Endothelial cell of umbilical vein (primary cell): ENCODE data around the gene ACBD3. TPM values are rescaled to one million over a fixed set of nuclear protein-coding genes. Genes with fewer than 3 reads are reported as not detected.

ENCODE experiments used
- BruUV-seq: library from RNA; stranded (reverse); fragments of 400-500 nt; replicated peaks from 2 replicates; lab custom pipeline; 2021; lab: Mats Ljungman, UMichigan
- CTCF ChIA-PET: fragments of 300-600, 350-600 bp; sonication (Branson Sonifier 250); formaldehyde crosslinking; loops from one replicate; lab custom pipeline; 2021; ENCODE audit warnings: antibody characterized with exemption, inconsistent platforms; lab: Charles Lee
- POLR2A ChIA-PET: fragments of 300-600, 350-600 bp; sonication (Branson Sonifier 250); formaldehyde crosslinking; loops from one replicate; lab custom pipeline; 2021; ENCODE audit warnings: antibody characterized with exemption, inconsistent platforms; lab: Charles Lee
- DNase-seq: peaks from one replicate; pipeline ENCODE4 v3.0.0-alpha.2; 2011; ENCODE audit warnings: low read depth, low spot score
- FAIRE-seq: peaks from 2 replicates; lab custom pipeline; 2011; peaks lifted over from hg19 to GRCh38; lab: Jason Lieb, UNC
- H2AFZ ChIP-seq: 2 replicates; pipeline ENCODE4 v1.6.0; 2012; ENCODE audit warnings: low read depth, low read length, control low read depth, inconsistent platforms
- H3K27ac ChIP-seq: 2 replicates; pipeline ENCODE4 v1.5.1; 2011; ENCODE audit warnings: low read depth, mild to moderate bottlenecking, control low read depth, low read length, moderate library complexity; ENCODE audit not compliant: insufficient read depth
- H3K27me3 ChIP-seq, 2 experiments: 2 replicates each; pipeline versions ENCODE4 v1.6.0 to v1.6.1; 2011; ENCODE audit warnings: low read length in 2 of 2, mixed read lengths in 1 of 2; ENCODE audit not compliant: control insufficient read depth in 2 of 2, insufficient read depth in 2 of 2
- H3K36me3 ChIP-seq, 2 experiments: 2 replicates in 1 of 2; 3 replicates in 1 of 2; pipeline ENCODE4 v1.5.1; 2011; ENCODE audit warnings: low read length in 2 of 2, mild to moderate bottlenecking in 1 of 2, moderate library complexity in 1 of 2; ENCODE audit not compliant: control insufficient read depth in 2 of 2, insufficient read depth in 2 of 2; ENCODE audit errors: extremely low read depth in 1 of 2
- H3K4me1 ChIP-seq: 3 replicates; pipeline ENCODE4 v1.5.1; 2011; ENCODE audit warnings: mild to moderate bottlenecking, low read length; ENCODE audit not compliant: control insufficient read depth, insufficient read depth; ENCODE audit errors: extremely low read depth
- H3K4me2 ChIP-seq: 2 replicates; pipeline ENCODE4 v1.6.1; 2011; ENCODE audit warnings: low read length, control low read depth, mixed read lengths; ENCODE audit not compliant: insufficient read depth
- H3K4me3 ChIP-seq, 3 experiments: fragments of 200-600 bp in 1 of 3; sonication (generic), shearing (Covaris generic) in 1 of 3; replicated peaks in 1 of 3; 2 replicates each; pipeline ENCODE4 v1.5.1; 2011 to 2016; ENCODE audit warnings: control low read depth in 3 of 3, low read length in 3 of 3, mild to moderate bottlenecking in 2 of 3, inconsistent platforms in 1 of 3, low read depth in 1 of 3, moderate library complexity in 1 of 3; ENCODE audit not compliant: insufficient read depth in 1 of 3
- H3K79me2 ChIP-seq: 2 replicates; pipeline ENCODE4 v1.6.0; 2012; ENCODE audit warnings: low read length, inconsistent platforms; ENCODE audit not compliant: control insufficient read depth, insufficient read depth
- H3K9ac ChIP-seq: replicated peaks from 2 replicates; pipeline ENCODE3; 2011; ENCODE audit warnings: low read length, control low read depth; ENCODE audit not compliant: insufficient read depth; ENCODE audit errors: extremely low read depth
- H3K9me1 ChIP-seq: replicated peaks from 3 replicates; pipeline ENCODE4 v1.6.0; 2011; ENCODE audit warnings: mild to moderate bottlenecking, low read length; ENCODE audit not compliant: control insufficient read depth, insufficient read depth; ENCODE audit errors: extremely low read depth
- H3K9me3 ChIP-seq: replicated peaks from 2 replicates; pipeline ENCODE4 v1.5.1; 2012; ENCODE audit warnings: low read length, inconsistent platforms; ENCODE audit not compliant: control insufficient read depth, insufficient read depth
- H4K20me1 ChIP-seq: replicated peaks from 2 replicates; pipeline ENCODE3; 2011; ENCODE audit warnings: mild to moderate bottlenecking, low read length; ENCODE audit not compliant: control insufficient read depth, insufficient read depth; ENCODE audit errors: extremely low read depth
- EZH2 ChIP-seq: IDR thresholded peaks from 2 replicates; pipeline ENCODE4 v1.6.1; 2012; ENCODE audit warnings: borderline replicate concordance, low read depth, mild to moderate bottlenecking, moderate library complexity, low read length, inconsistent platforms; ENCODE audit not compliant: severe bottlenecking
- FOS ChIP-seq: IDR thresholded peaks from 2 replicates; pipeline ENCODE4 v1.6.1; 2011; ENCODE audit warnings: mild to moderate bottlenecking, low read length, moderate library complexity, borderline replicate concordance; ENCODE audit not compliant: insufficient read depth
- GATA2 ChIP-seq: IDR thresholded peaks from 2 replicates; pipeline ENCODE4 v1.7.0; 2011; ENCODE audit warnings: low read depth, mild to moderate bottlenecking, moderate library complexity, mixed read lengths, low read length; ENCODE audit not compliant: insufficient read length, insufficient read depth
- JUN ChIP-seq: IDR thresholded peaks from 2 replicates; pipeline ENCODE4 v1.6.1; 2011; ENCODE audit warnings: borderline replicate concordance, low read depth; ENCODE audit not compliant: insufficient read length, insufficient read depth
- MAX ChIP-seq: IDR thresholded peaks from 2 replicates; pipeline ENCODE4 v1.6.1; 2011; ENCODE audit not compliant: insufficient read depth, insufficient read length
- MYC ChIP-seq: IDR thresholded peaks from one replicate; pipeline ENCODE4 v1.6.1; 2011; ENCODE audit warnings: mild to moderate bottlenecking, low read depth, low read length
- POLR2A ChIP-seq: IDR thresholded peaks from 2 replicates; pipeline ENCODE4 v1.6.1; 2012; ENCODE audit warnings: low read depth, mild to moderate bottlenecking, control low read depth, low read length
- POLR2AphosphoS5 ChIP-seq: IDR thresholded peaks from 2 replicates; pipeline ENCODE4 v1.6.1; 2012; ENCODE audit warnings: low read depth, mild to moderate bottlenecking, control low read depth, low read length, moderate library complexity; ENCODE audit not compliant: insufficient read depth
- dilution Hi-C: fragments of 300-500 bp; cut with MboI; formaldehyde crosslinking; loops from one replicate; pipeline ENCODE4 v1.15.0; 2019; ENCODE audit warnings: low sequenced_read_pairs; ENCODE audit not compliant: extremely low pct_ligation_motif_present
- intact Hi-C: fragments of 100-400 bp; cut with micrococcal nuclease; formaldehyde crosslinking; loops from one replicate; pipeline ENCODE4 v1.10.0; 2022
- polyA plus RNA-seq, 4 experiments: library from polyadenylated mRNA; depleted of rRNA in 3 of 4; stranded (reverse) in 3 of 4; unstranded in 1 of 4; fragments of >200 nt; gene quantifications; 2 replicates each; pipeline versions ENCODE4 v1.2.1 to v1.2.3, GENCODE V29; 2011 to 2012; ENCODE audit warnings: missing spikeins in 1 of 4
- total RNA-seq: library from RNA; stranded (reverse); gene quantifications from 2 replicates; pipeline ENCODE4 v1.2.3, GENCODE V29; 2021
- TF ChIP-seq, protein P1 (sequence below), 2 donors: IDR thresholded peaks; 1 replicate in 1 of 2; 2 replicates in 1 of 2; pipeline ENCODE4 v1.5.1; 2011; ENCODE audit warnings: low read length in 2 of 2, mild to moderate bottlenecking in 2 of 2, moderate library complexity in 2 of 2, control low read depth in 1 of 2, inconsistent platforms in 1 of 2, low read depth in 1 of 2; ENCODE audit not compliant: insufficient read depth in 1 of 2; ENCODE audit errors: extremely low read depth in 1 of 2

The ACBD3 gene
- total and polyA plus RNA-seq, 2 donors (not counting 3 experiments of a cell fraction or from before 2014, with no cell fraction given): 12.3 to 36.4 TPM

DNA sequence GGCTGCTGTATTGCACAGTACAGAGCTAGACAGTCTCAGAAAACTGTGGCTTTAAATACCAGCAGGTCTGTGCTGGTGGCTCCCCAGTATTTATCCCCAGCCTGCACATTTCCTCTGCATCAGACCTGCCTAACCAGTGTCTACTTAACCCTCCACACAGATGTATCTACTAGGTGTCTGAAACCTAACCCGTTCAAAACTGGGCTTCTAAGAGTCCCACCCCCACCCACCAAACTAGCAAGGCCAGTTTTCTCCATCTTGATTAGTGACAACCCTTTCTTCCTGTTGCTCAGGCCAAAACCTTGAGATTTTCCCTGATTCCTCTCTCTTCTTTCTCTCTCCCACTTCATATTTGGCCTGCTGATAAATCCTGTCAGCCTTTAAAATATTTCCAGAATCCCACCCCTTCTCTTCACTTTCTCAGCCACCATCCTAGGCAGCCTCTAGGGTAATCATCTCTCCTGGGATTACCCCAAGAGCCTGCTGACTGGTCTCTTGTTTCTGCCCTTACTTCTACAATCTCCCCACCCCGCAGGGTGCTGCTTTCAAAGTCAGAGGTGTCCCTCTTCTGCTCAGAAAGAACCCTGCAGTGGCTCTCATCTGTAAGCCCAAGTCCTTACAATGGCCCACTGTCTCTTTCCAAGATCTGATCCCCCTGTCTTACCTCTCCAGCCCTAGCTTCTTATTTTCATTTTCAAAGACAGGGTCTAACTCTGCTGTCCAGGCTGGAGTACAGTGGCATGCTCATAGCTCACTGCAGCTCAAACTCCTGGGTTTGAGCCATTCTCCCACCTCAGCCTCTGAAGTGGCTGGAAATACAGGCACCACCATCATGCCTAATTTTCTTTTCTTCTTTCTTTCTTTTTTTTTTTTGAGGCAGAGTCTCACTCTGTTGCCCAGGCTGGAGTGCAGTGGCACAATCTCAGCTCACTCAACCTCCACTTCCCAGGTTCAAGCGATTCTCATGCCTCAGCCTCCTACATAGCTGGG, 78.8 kb downstream of the ACBD3 start:
- no peak overlapping the region for H2AFZ ChIP-seq

More for the DNA sequence above, 78.8 kb downstream of the ACBD3 start:
- no peaks in the 10 kb centered on the region for H3K79me2 ChIP-seq
- intact Hi-C loops (no loop called here), dilution Hi-C loops (no loop called here)
- TF ChIP-seq EZH2 (no peak), POLR2A (no peak), POLR2AphosphoS5 (no peak), MYC (no peak), GATA2 (no peak), JUN (no peak), MAX (no peak), FOS (no peak)
- TF ChIP-seq, protein P1, sequence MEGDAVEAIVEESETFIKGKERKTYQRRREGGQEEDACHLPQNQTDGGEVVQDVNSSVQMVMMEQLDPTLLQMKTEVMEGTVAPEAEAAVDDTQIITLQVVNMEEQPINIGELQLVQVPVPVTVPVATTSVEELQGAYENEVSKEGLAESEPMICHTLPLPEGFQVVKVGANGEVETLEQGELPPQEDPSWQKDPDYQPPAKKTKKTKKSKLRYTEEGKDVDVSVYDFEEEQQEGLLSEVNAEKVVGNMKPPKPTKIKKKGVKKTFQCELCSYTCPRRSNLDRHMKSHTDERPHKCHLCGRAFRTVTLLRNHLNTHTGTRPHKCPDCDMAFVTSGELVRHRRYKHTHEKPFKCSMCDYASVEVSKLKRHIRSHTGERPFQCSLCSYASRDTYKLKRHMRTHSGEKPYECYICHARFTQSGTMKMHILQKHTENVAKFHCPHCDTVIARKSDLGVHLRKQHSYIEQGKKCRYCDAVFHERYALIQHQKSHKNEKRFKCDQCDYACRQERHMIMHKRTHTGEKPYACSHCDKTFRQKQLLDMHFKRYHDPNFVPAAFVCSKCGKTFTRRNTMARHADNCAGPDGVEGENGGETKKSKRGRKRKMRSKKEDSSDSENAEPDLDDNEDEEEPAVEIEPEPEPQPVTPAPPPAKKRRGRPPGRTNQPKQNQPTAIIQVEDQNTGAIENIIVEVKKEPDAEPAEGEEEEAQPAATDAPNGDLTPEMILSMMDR (IDR thresholded peaks at IDR 0.05; ENCODE audit: extremely low read depth in 1 of 2, insufficient read depth in 1 of 2, low read depth in 1 of 2, low read length in 2 of 2): no peak
- no peaks in the 10 kb centered on the region for H3K9me3 ChIP-seq
- no peaks in the 10 kb centered on the region for H3K27me3 ChIP-seq
- no peak overlapping the region for H3K4me3 ChIP-seq
- FAIRE-seq: no peak
- H3K27ac ChIP-seq: no peak overlapping the region
- no peaks in the 10 kb centered on the region for H3K36me3 ChIP-seq
- no peak overlapping the region for H3K9ac ChIP-seq
- H3K9me1 ChIP-seq: no peaks in the 10 kb centered on the region
- no peak for DNase-seq
- peaks cover 13% of the 10 kb centered on the region for H3K4me1 ChIP-seq
- no TSS peak for BruUV-seq
- POLR2A ChIA-PET: interaction anchor here (0.7 kb wide), 1 partner anchor 39 kb away, joined by 5 read pairs; no protein-coding TSS in a partner anchor
- H3K4me2 ChIP-seq: no peak overlapping the region
- H4K20me1 ChIP-seq: no peaks in the 10 kb centered on the region
- CTCF ChIA-PET: interaction anchor here (2.4 to 6.4 kb wide), 2 partner anchors 18 to 43 kb away, joined by 10 to 55 read pairs; no protein-coding TSS in a partner anchor
